Chondrocyte (in vitro differentiated cells): ENCODE results near the gene NAA38. TPM values are rescaled to one million over a fixed set of nuclear protein-coding genes. Genes with fewer than 3 reads are reported as not detected.
A peak's percentile ranks its signal among the peaks of the same experiment; 100 is the strongest.

Source experiments
- DNase-seq: peaks from one replicate; pipeline ENCODE4 v3.0.0; 2021; ENCODE audit warnings: mixed read lengths, low spot score
- H3K27ac Mint-ChIP-seq: one replicate; pipeline ENCODE4 v1.8.0; 2021; ENCODE audit warnings: mild to moderate bottlenecking, moderate library complexity, mixed read lengths; ENCODE audit not compliant: unreplicated experiment
- H3K27me3 Mint-ChIP-seq: 2 replicates; pipeline ENCODE4 v1.8.0; 2021; ENCODE audit warnings: low read depth, mixed read lengths
- H3K36me3 Mint-ChIP-seq: 2 replicates; pipeline ENCODE4 v1.8.0; 2021; ENCODE audit warnings: low read depth, mixed read lengths
- H3K4me1 Mint-ChIP-seq: 2 replicates; pipeline ENCODE4 v1.8.0; 2021; ENCODE audit warnings: low read depth, mild to moderate bottlenecking, mixed read lengths
- H3K4me3 Mint-ChIP-seq: one replicate; pipeline ENCODE4 v1.8.0; 2021; ENCODE audit warnings: mild to moderate bottlenecking, moderate library complexity, mixed read lengths; ENCODE audit not compliant: unreplicated experiment
- H3K9me3 Mint-ChIP-seq: 2 replicates; pipeline ENCODE4 v1.8.0; 2021; ENCODE audit warnings: low read depth, mixed read lengths
- CTCF ChIP-seq: fragments of 200-600 bp; sonication (generic); IDR thresholded peaks from 2 replicates; pipeline ENCODE4 v1.5.0; 2021; ENCODE audit warnings: antibody characterized with exemption, mild to moderate bottlenecking, moderate library complexity
- total RNA-seq: library from RNA; stranded (reverse); gene quantifications from 3 replicates; pipeline ENCODE4 v1.2.1, GENCODE V29; 2021

Gene NAA38
- total RNA-seq, 1 donor from 2014 or later = 52.9 TPM

GRCh38 chr17:7850701-7851437 lies 6.5 kb downstream of the NAA38 start:
- no peak for TF ChIP-seq CTCF
- no peak for DNase-seq
- no peaks in the 10 kb centered on the region for H3K27me3 Mint-ChIP-seq
- H3K4me3 Mint-ChIP-seq = no peak overlapping the region
- no peaks in the 10 kb centered on the region for H3K9me3 Mint-ChIP-seq
- peaks cover 16% of the 10 kb centered on the region for H3K36me3 Mint-ChIP-seq
- peak overlapping the region; percentile 49 for H3K27ac Mint-ChIP-seq
- H3K4me1 Mint-ChIP-seq = peaks cover 5% of the 10 kb centered on the region

GRCh38 chr17:7849751-7850504 lies 7.4 kb downstream of the NAA38 start:
- no peaks in the 10 kb centered on the region for H3K27me3 Mint-ChIP-seq
- H3K9me3 Mint-ChIP-seq = no peaks in the 10 kb centered on the region
- H3K4me3 Mint-ChIP-seq = no peak overlapping the region
- peaks cover 9% of the 10 kb centered on the region for H3K4me1 Mint-ChIP-seq
- peaks cover 16% of the 10 kb centered on the region for H3K36me3 Mint-ChIP-seq
- no peak for TF ChIP-seq CTCF
- H3K27ac Mint-ChIP-seq = no peak overlapping the region
- DNase-seq = no peak

GRCh38 chr17:7849130-7849750 lies 8.1 kb downstream of the NAA38 start:
- Mint-ChIP-seq H3K9me3 (no peaks in the 10 kb centered on the region), H3K27ac (no peak overlapping the region), H3K27me3 (no peaks in the 10 kb centered on the region), H3K4me3 (no peak overlapping the region), H3K36me3 (peaks cover 16% of the 10 kb centered on the region), H3K4me1 (peaks cover 11% of the 10 kb centered on the region)
- no peak for TF ChIP-seq CTCF
- no peak for DNase-seq

GRCh38 chr17:7848739-7849129 lies 8.6 kb downstream of the NAA38 start:
- Mint-ChIP-seq H3K9me3 (no peaks in the 10 kb centered on the region), H3K4me1 (peaks cover 11% of the 10 kb centered on the region), H3K4me3 (no peak overlapping the region), H3K27ac (no peak overlapping the region), H3K36me3 (peaks cover 16% of the 10 kb centered on the region), H3K27me3 (no peaks in the 10 kb centered on the region)
- no peak for TF ChIP-seq CTCF
- no peak for DNase-seq

GRCh38 chr17:7848131-7848579 lies 9.2 kb downstream of the NAA38 start:
- no peaks in the 10 kb centered on the region for H3K27me3 Mint-ChIP-seq
- peaks cover 16% of the 10 kb centered on the region for H3K36me3 Mint-ChIP-seq
- no peak for DNase-seq
- no peak overlapping the region for H3K27ac Mint-ChIP-seq
- H3K4me3 Mint-ChIP-seq = no peak overlapping the region
- no peak for TF ChIP-seq CTCF
- peaks cover 13% of the 10 kb centered on the region for H3K4me1 Mint-ChIP-seq
- H3K9me3 Mint-ChIP-seq = no peaks in the 10 kb centered on the region
